IMR-90 (cell line): Measurements from ENCODE around the gene STOX2. TPM values are rescaled to one million over a fixed set of nuclear protein-coding genes. Genes with fewer than 3 reads are reported as not detected.

ENCODE experiments used
- ATAC-seq: fragments of 200-7000 bp; cut with Tn5 transposase; 2 replicates; pipeline ENCODE4 v1.9.1; 2020; ENCODE audit warnings: low read depth, mild to moderate bottlenecking, moderate library complexity
- BruUV-seq: library from RNA; stranded (reverse); fragments of 400-500 nt; replicated peaks from 2 replicates; lab custom pipeline; 2021; lab: Mats Ljungman, UMichigan
- CTCF ChIA-PET: fragments of 300-600 bp; formaldehyde crosslinking; extraction: SDS; loops from one replicate; lab custom pipeline; 2021; ENCODE audit warnings: antibody characterized with exemption; lab: Yijun Ruan, JAX
- POLR2A ChIA-PET: fragments of 300-600 bp; sonication (Branson Sonifier 250); formaldehyde crosslinking; loops from one replicate; lab custom pipeline; 2022; ENCODE audit warnings: antibody characterized with exemption; ENCODE audit not compliant: unreplicated experiment; lab: Charles Lee
- DNase-seq: peaks from one replicate; pipeline ENCODE4 v3.0.0; 2013
- H2AFZ ChIP-seq: replicated peaks from 2 replicates; pipeline ENCODE3; 2013; ENCODE audit warnings: low read length, mild to moderate bottlenecking; ENCODE audit not compliant: poor library complexity
- H2AK5ac ChIP-seq: 2 replicates; pipeline ENCODE4 v1.6.1; 2013; ENCODE audit warnings: low read depth, low read length, inconsistent platforms
- H2AK9ac ChIP-seq: replicated peaks from 2 replicates; pipeline ENCODE3; 2013; ENCODE audit warnings: mild to moderate bottlenecking, low read depth, low read length, moderate library complexity; ENCODE audit not compliant: poor library complexity
- H2BK120ac ChIP-seq: 2 replicates; pipeline ENCODE4 v1.6.1; 2013; ENCODE audit warnings: low read depth, low read length, inconsistent platforms
- H2BK15ac ChIP-seq: 3 replicates; pipeline ENCODE4 v1.6.1; 2013; ENCODE audit warnings: low read depth, low read length, inconsistent platforms
- H2BK20ac ChIP-seq: 2 replicates; pipeline ENCODE4 v1.6.1; 2013; ENCODE audit warnings: low read depth, mild to moderate bottlenecking, inconsistent platforms, low read length, moderate library complexity
- H2BK5ac ChIP-seq: 2 replicates; pipeline ENCODE4 v1.6.1; 2013; ENCODE audit warnings: mild to moderate bottlenecking, low read depth, low read length, inconsistent platforms; ENCODE audit not compliant: poor library complexity, severe bottlenecking
- H3K14ac ChIP-seq: replicated peaks from 2 replicates; pipeline ENCODE4 v1.6.1; 2013; ENCODE audit warnings: low read depth, low read length, inconsistent platforms
- H3K18ac ChIP-seq: 2 replicates; pipeline ENCODE4 v1.6.1; 2013; ENCODE audit warnings: low read depth, low read length, control low read depth
- H3K23ac ChIP-seq: 2 replicates; pipeline ENCODE4 v1.6.1; 2013; ENCODE audit warnings: low read depth, low read length, inconsistent platforms
- H3K27ac ChIP-seq: 2 replicates; pipeline ENCODE4 v1.5.1; 2013; ENCODE audit warnings: mild to moderate bottlenecking, control low read depth, low read length; ENCODE audit not compliant: insufficient read depth
- H3K27me3 ChIP-seq: 2 replicates; pipeline ENCODE4 v1.6.1; 2013; ENCODE audit warnings: low read length; ENCODE audit not compliant: control insufficient read depth, insufficient read depth
- H3K36me3 ChIP-seq: 2 replicates; pipeline ENCODE4 v1.6.1; 2013; ENCODE audit warnings: low read length, mixed read lengths; ENCODE audit not compliant: control insufficient read depth, insufficient read depth
- H3K4ac ChIP-seq: 2 replicates; pipeline ENCODE4 v1.6.1; 2013; ENCODE audit warnings: low read depth, low read length, inconsistent platforms
- H3K4me1 ChIP-seq: 2 replicates; pipeline ENCODE4 v1.6.1; 2013; ENCODE audit warnings: low read length, mixed read lengths; ENCODE audit not compliant: control insufficient read depth, insufficient read depth
- H3K4me2 ChIP-seq: 2 replicates; pipeline ENCODE4 v1.6.1; 2013; ENCODE audit warnings: low read depth, mild to moderate bottlenecking, control low read depth, low read length, moderate library complexity
- H3K4me3 ChIP-seq: 2 replicates; pipeline ENCODE4 v1.5.1; 2013; ENCODE audit warnings: low read depth, mild to moderate bottlenecking, control low read depth, low read length, moderate library complexity; ENCODE audit not compliant: insufficient read depth
- H3K56ac ChIP-seq: 2 replicates; pipeline ENCODE4 v1.6.1; 2013; ENCODE audit warnings: low read length, inconsistent platforms; ENCODE audit not compliant: insufficient read depth; ENCODE audit errors: extremely low read depth
- H3K79me1 ChIP-seq, 2 experiments: 2 replicates each; pipeline ENCODE4 v1.6.1; 2013; ENCODE audit warnings: low read length in 2 of 2, inconsistent platforms in 1 of 2, low read depth in 1 of 2
- H3K9ac ChIP-seq: 2 replicates; pipeline ENCODE4 v1.6.1; 2013; ENCODE audit warnings: low read depth, low read length, control low read depth
- H3K9me1 ChIP-seq: 2 replicates; pipeline ENCODE4 v1.6.1; 2013; ENCODE audit warnings: low read length, inconsistent platforms; ENCODE audit not compliant: insufficient read depth
- H3K9me3 ChIP-seq: 2 replicates; pipeline ENCODE4 v1.6.1; 2013; ENCODE audit warnings: low read length; ENCODE audit not compliant: control insufficient read depth, insufficient read depth
- H4K20me1 ChIP-seq: 2 replicates; pipeline ENCODE4 v1.6.1; 2013; ENCODE audit warnings: low read length, inconsistent platforms; ENCODE audit not compliant: insufficient read depth
- H4K5ac ChIP-seq: 2 replicates; pipeline ENCODE4 v1.6.1; 2013; ENCODE audit warnings: mild to moderate bottlenecking, low read depth, low read length, control low read depth
- H4K8ac ChIP-seq, 2 experiments: 2 replicates each; pipeline ENCODE4 v1.6.1; 2013; ENCODE audit warnings: low read depth in 2 of 2, low read length in 2 of 2, control low read depth in 1 of 2, inconsistent platforms in 1 of 2
- H4K91ac ChIP-seq: 2 replicates; pipeline ENCODE4 v1.6.1; 2013; ENCODE audit warnings: low read depth, low read length, inconsistent platforms; ENCODE audit not compliant: insufficient read depth
- BHLHE40 ChIP-seq: fragments of 150-350 bp; IDR thresholded peaks from 2 replicates; pipeline ENCODE4 v1.6.1; 2016; ENCODE audit warnings: mild to moderate bottlenecking, low read depth, low read length
- CEBPB ChIP-seq: IDR thresholded peaks from 2 replicates; pipeline ENCODE4 v1.6.1; 2012; ENCODE audit warnings: low read depth, low read length, improper control_type of control experiment
- CHD1 ChIP-seq: IDR thresholded peaks from 2 replicates; pipeline ENCODE4 v1.6.1; 2012; ENCODE audit warnings: low read depth, low read length, improper control_type of control experiment
- CTCF ChIP-seq: conservative IDR thresholded peaks from 2 replicates; pipeline ENCODE4 v1.5.1; 2012; ENCODE audit warnings: mild to moderate bottlenecking, low read depth, low read length, improper control_type of control experiment
- ELK1 ChIP-seq: fragments of 150-350 bp; IDR thresholded peaks from 2 replicates; pipeline ENCODE4 v1.6.1; 2016; ENCODE audit warnings: low read depth, mild to moderate bottlenecking, low read length, moderate library complexity, borderline replicate concordance
- FOS ChIP-seq: fragments of 150-350 bp; IDR thresholded peaks from 2 replicates; pipeline ENCODE4 v1.6.1; 2016; ENCODE audit warnings: low read depth, low read length
- MAFK ChIP-seq: IDR thresholded peaks from 2 replicates; pipeline ENCODE4 v1.6.1; 2012; ENCODE audit warnings: low read depth, low read length, improper control_type of control experiment
- POLR2A ChIP-seq: IDR thresholded peaks from 2 replicates; pipeline ENCODE4 v1.6.1; 2012; ENCODE audit warnings: mild to moderate bottlenecking, low read depth, low read length
- RAD21 ChIP-seq: IDR thresholded peaks from 2 replicates; pipeline ENCODE4 v1.6.1; 2012; ENCODE audit warnings: low read length, improper control_type of control experiment
- RCOR1 ChIP-seq: IDR thresholded peaks from 2 replicates; pipeline ENCODE4 v1.6.1; 2012; ENCODE audit warnings: mild to moderate bottlenecking, low read length, improper control_type of control experiment; ENCODE audit not compliant: insufficient replicate concordance
- RFX5 ChIP-seq: IDR thresholded peaks from 2 replicates; pipeline ENCODE4 v1.8.0; 2012; ENCODE audit warnings: low read depth, mild to moderate bottlenecking, low read length, moderate library complexity
- SMC3 ChIP-seq: fragments of 150-350 bp; IDR thresholded peaks from 2 replicates; pipeline ENCODE4 v1.6.1; 2016; ENCODE audit warnings: low read depth, mild to moderate bottlenecking, antibody characterized with exemption, low read length, moderate library complexity
- USF2 ChIP-seq: fragments of 150-350 bp; IDR thresholded peaks from 2 replicates; pipeline ENCODE4 v1.6.1; 2017; ENCODE audit warnings: mild to moderate bottlenecking, antibody characterized with exemption, low read length, low read depth
- WGBS, 2 experiments: methylation state at CpG; one replicate each; pipeline versions ENCODE4 v1.1.5 to v1.1.7; 2013; ENCODE audit warnings: missing lambda C conversion rate in 2 of 2; ENCODE audit not compliant: insufficient read length in 1 of 2; ENCODE audit errors: extremely low coverage in 2 of 2; 5-methylcytosine and 5-hydroxymethylcytosine counted together
- dilution Hi-C: fragments of 300-500 bp; cut with HindIII; formaldehyde crosslinking; loops from one replicate; pipeline ENCODE4 v1.14.3; 2018; ENCODE audit warnings: low sequenced_read_pairs; ENCODE audit not compliant: unreplicated experiment
- in situ Hi-C: fragments of 300-500 bp; cut with MboI; formaldehyde crosslinking; loops from 3 replicates; pipeline ENCODE4 v1.14.3; 2019; ENCODE audit warnings: low sequenced_read_pairs, inconsistent platforms, mixed read lengths
- intact Hi-C: fragments of 100-400 bp; cut with micrococcal nuclease; formaldehyde crosslinking; loops from 2 replicates; pipeline ENCODE4 v1.10.0; 2022
- polyA plus RNA-seq, 3 experiments: library from polyadenylated mRNA; depleted of rRNA; stranded (reverse); fragments of >200 nt; gene quantifications; 2 replicates each; pipeline ENCODE4 v1.2.3, GENCODE V29; 2012; ENCODE audit warnings: low replicate concordance in 1 of 3
- total RNA-seq: library from RNA; depleted of rRNA; stranded (reverse); fragments of >200 nt; gene quantifications from 2 replicates; pipeline ENCODE4 v1.2.3, GENCODE V29; 2012

STOX2 gene
- total and polyA plus RNA-seq, 2 of the 4 experiments (the other 2 are of a cell fraction), result 1.1 to 5.4 TPM

GRCh38 chr4:183906739-183907651 lies 1.9 kb downstream of the STOX2 start:
- Histone ChIP-seq H4K91ac (no peak overlapping the region; the same call in 1 of the 2 replicates), H2BK120ac (no peak overlapping the region), H3K4me1 (no peaks in the 10 kb centered on the region), H3K23ac (peak overlapping the region; percentile 48; the same call in 1 of the 2 replicates), H3K56ac (0 out of 2 replicates have a peak overlapping the region, but pooled peaks have one; percentile 9), H2AK9ac (no peak overlapping the region), H3K4me2 (peak overlapping the region; percentile 54), H2BK15ac (no peak overlapping the region), H3K18ac (peak overlapping the region; percentile 60; the same call in 1 of the 2 replicates), H3K14ac (no peak overlapping the region; the same call in 1 of the 2 replicates), H3K27ac (peak overlapping the region; percentile 19), H4K5ac (no peak overlapping the region; the same call in 1 of the 2 replicates), H2BK5ac (no peak overlapping the region), H3K9ac (peak overlapping the region; percentile 25; the same call in 1 of the 2 replicates), H3K9me1 (no peaks in the 10 kb centered on the region), H3K9me3 (no peaks in the 10 kb centered on the region), H3K4ac (0 out of 2 replicates have a peak overlapping the region, but pooled peaks have one; percentile 16), H3K36me3 (peaks cover 2% of the 10 kb centered on the region; the same call in 1 of the 2 replicates), H3K27me3 (peaks cover 16% of the 10 kb centered on the region), H2AK5ac (no peak overlapping the region), H3K4me3 (peak overlapping the region; percentile 60), H2AFZ (peak overlapping the region; percentile 79), H4K8ac (no peak overlapping the region), H2BK20ac (no peak overlapping the region), H4K20me1 (no peaks in the 10 kb centered on the region), H3K79me1 (no peaks in the 10 kb centered on the region)
- dilution Hi-C loops, result no loop called here
- DNase-seq, result no peak
- WGBS, 2 experiments, result 9% methylated on average over 10 of the region's 54 CpGs; no CpG with 5 or more reads in 1 of the 2 experiments
- intact Hi-C loops, result loop anchor here (5.0 kb wide), 3 partner anchors 80 to 260 kb away; no protein-coding TSS in a partner anchor
- ChIA-PET CTCF (interaction anchor here (0.5 to 2.4 kb wide), 2 partner anchors 193 to 202 kb away, joined by 6 to 7 read pairs; no protein-coding TSS in a partner anchor), POLR2A (interaction anchor here (0.6 kb wide), 1 partner anchor 15 kb away, joined by 4 read pairs; no protein-coding TSS in a partner anchor)
- BruUV-seq, result no TSS peak
- in situ Hi-C loops, result no loop called here
- ATAC-seq, result peak; percentile 1; the same call in 1 of the 2 replicates
- no peak for TF ChIP-seq BHLHE40
- no peak for TF ChIP-seq CHD1
- no peak for TF ChIP-seq MAFK
- TF ChIP-seq ELK1, result no peak
- no peak for TF ChIP-seq POLR2A
- TF ChIP-seq USF2, result no peak
- no peak for TF ChIP-seq RFX5
- no peak for TF ChIP-seq RAD21
- TF ChIP-seq FOS, result no peak
- TF ChIP-seq CTCF, result no peak
- TF ChIP-seq SMC3, result no peak
- no peak for TF ChIP-seq RCOR1
- TF ChIP-seq CEBPB, result no peak
